Keratinocyte (primary cell): ENCODE results near the gene OR8I2. TPM values are rescaled to one million over a fixed set of nuclear protein-coding genes. Genes with fewer than 3 reads are reported as not detected.
"Not testable (repeated sequence)": the region's sequence is repeated elsewhere in the genome, so short reads cannot be mapped to it uniquely, and the experiment has no call there.

ENCODE experiments used
- DNase-seq: peaks from one replicate; pipeline ENCODE4 v3.0.0-alpha.2; 2011; ENCODE audit warnings: low read depth, missing footprints, low spot score
- FAIRE-seq: peaks from 2 replicates; lab custom pipeline; 2011; peaks lifted over from hg19 to GRCh38; lab: Jason Lieb, UNC
- H2AFZ ChIP-seq: 2 replicates; pipeline ENCODE4 v1.6.0; 2012; ENCODE audit warnings: low read length, control low read depth, inconsistent platforms; ENCODE audit not compliant: control insufficient read depth
- H3K27ac ChIP-seq: 2 replicates; pipeline ENCODE4 v1.5.1; 2011; ENCODE audit warnings: low read length; ENCODE audit not compliant: control insufficient read depth, insufficient read depth
- H3K27me3 ChIP-seq: 3 replicates; pipeline ENCODE4 v1.6.0; 2011; ENCODE audit warnings: low read length; ENCODE audit not compliant: control insufficient read depth, insufficient read depth; ENCODE audit errors: extremely low read depth
- H3K36me3 ChIP-seq, 2 experiments: 2 replicates in 1 of 2; 3 replicates in 1 of 2; pipeline ENCODE4 v1.5.1; 2011; ENCODE audit warnings: low read length in 2 of 2, mild to moderate bottlenecking in 1 of 2; ENCODE audit not compliant: control insufficient read depth in 2 of 2, insufficient read depth in 2 of 2; ENCODE audit errors: extremely low read depth in 1 of 2
- H3K4me1 ChIP-seq: 3 replicates; pipeline ENCODE4 v1.5.1; 2011; ENCODE audit warnings: low read length; ENCODE audit not compliant: control insufficient read depth, insufficient read depth; ENCODE audit errors: extremely low read depth
- H3K4me2 ChIP-seq: 3 replicates; pipeline ENCODE4 v1.6.0; 2011; ENCODE audit warnings: low read depth, low read length; ENCODE audit not compliant: control insufficient read depth, insufficient read depth; ENCODE audit errors: extremely low read depth
- H3K4me3 ChIP-seq, 3 experiments: fragments of 200-600 bp in 1 of 3; sonication (generic) in 1 of 3; 2 replicates in 2 of 3; 3 replicates in 1 of 3; pipeline ENCODE4 v1.5.1; 2011 to 2016; ENCODE audit warnings: low read length in 3 of 3, mild to moderate bottlenecking in 3 of 3, control low read depth in 2 of 3, inconsistent platforms in 1 of 3, low read depth in 1 of 3, mixed read lengths in 1 of 3, mixed run types in 1 of 3, moderate library complexity in 1 of 3; ENCODE audit not compliant: control insufficient read depth in 2 of 3, insufficient read depth in 2 of 3; ENCODE audit errors: extremely low read depth in 1 of 3
- H3K79me2 ChIP-seq: 2 replicates; pipeline ENCODE4 v1.6.0; 2012; ENCODE audit warnings: low read length; ENCODE audit not compliant: control insufficient read depth, insufficient read depth
- H3K9ac ChIP-seq: 3 replicates; pipeline ENCODE4 v1.6.0; 2011; ENCODE audit warnings: low read length; ENCODE audit not compliant: control insufficient read depth, insufficient read depth; ENCODE audit errors: extremely low read depth
- H3K9me1 ChIP-seq: 3 replicates; pipeline ENCODE4 v1.6.0; 2011; ENCODE audit warnings: low read length; ENCODE audit not compliant: control insufficient read depth, insufficient read depth; ENCODE audit errors: extremely low read depth
- H3K9me3 ChIP-seq: 2 replicates; pipeline ENCODE4 v1.5.1; 2012; ENCODE audit warnings: low read depth, low read length; ENCODE audit not compliant: control insufficient read depth
- H4K20me1 ChIP-seq: 3 replicates; pipeline ENCODE4 v1.6.0; 2011; ENCODE audit warnings: low read length; ENCODE audit not compliant: control insufficient read depth, insufficient read depth; ENCODE audit errors: extremely low read depth
- EZH2 ChIP-seq: IDR thresholded peaks from one replicate; pipeline ENCODE4 v1.6.1; 2012; ENCODE audit warnings: inconsistent platforms, mild to moderate bottlenecking, low read length, moderate library complexity
- dilution Hi-C: fragments of 300-500 bp; cut with MboI; formaldehyde crosslinking; loops from one replicate; pipeline ENCODE4 v1.7.0; 2020; ENCODE audit warnings: low sequenced_read_pairs; ENCODE audit not compliant: extremely low pct_ligation_motif_present
- polyA plus RNA-seq, 5 experiments: library from polyadenylated mRNA; depleted of rRNA in 3 of 5; stranded (reverse) in 3 of 5; stranded (forward) in 1 of 5; unstranded in 1 of 5; fragments of >200 nt; gene quantifications; 1 replicate in 1 of 5; 2 replicates in 3 of 5; 3 replicates in 1 of 5; pipeline versions ENCODE4 v1.2.1 to v1.2.3, GENCODE V29; 2011 to 2012; ENCODE audit warnings: missing spikeins in 2 of 5, low read depth in 1 of 5, low replicate concordance in 1 of 5
- small RNA-seq, 3 experiments: library from RNA; depleted of rRNA; stranded (forward); fragments of <200 nt; gene quantifications; one replicate each; pipeline ENCODE3, GENCODE V24; 2012; ENCODE audit warnings: low read depth in 3 of 3, low replicate concordance in 1 of 3; ENCODE audit not compliant: insufficient read length in 3 of 3
- TF ChIP-seq, protein P1 (sequence below), 3 experiments: IDR thresholded peaks in 1 of 3; conservative IDR thresholded peaks in 1 of 3; optimal IDR thresholded peaks in 1 of 3; 2 replicates in 2 of 3; 3 replicates in 1 of 3; pipeline versions ENCODE3 to v1.5.1; 2011; ENCODE audit warnings: low read length in 3 of 3, mild to moderate bottlenecking in 3 of 3, moderate library complexity in 2 of 3, control low read depth in 1 of 3, inconsistent platforms in 1 of 3; ENCODE audit not compliant: insufficient read depth in 2 of 3; ENCODE audit errors: extremely low read depth in 1 of 3

OR8I2 gene
- polyA plus RNA-seq, 1 donor (not counting 4 experiments of a cell fraction or from before 2014, with no cell fraction given): not detected

DNA sequence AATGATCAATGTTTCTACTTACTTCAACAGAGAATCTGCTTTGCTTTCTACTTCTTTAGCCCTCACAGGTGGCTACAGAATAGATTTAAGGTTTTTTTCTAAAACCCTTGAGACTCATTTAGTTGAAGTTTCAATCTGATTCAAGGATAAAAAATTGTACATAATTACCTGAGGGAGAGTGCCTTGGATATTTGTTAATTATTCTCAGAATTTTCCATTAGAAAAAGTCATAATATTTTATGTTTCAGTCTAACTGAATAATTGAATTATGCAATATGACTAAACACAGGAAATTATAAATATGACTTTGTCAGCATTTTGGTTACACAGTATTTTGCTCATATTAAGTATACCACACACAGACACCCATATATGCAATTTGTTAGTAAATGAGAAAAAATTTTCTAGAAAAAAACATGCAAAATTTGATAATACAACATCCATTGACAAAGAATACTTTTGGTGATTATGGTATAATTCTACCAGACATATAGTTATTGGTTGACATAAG is 47.1 kb downstream of the OR8I2 start, which contains the start of gene OR8J3:
Gene OR8J3, minus strand, starts transcription at position 51 of the 511 bp plus-strand sequence. CDS start 2,483 bp downstream, outside the sequence.
- H2AFZ ChIP-seq: no peak within 1 kb of the TSS

DNA sequence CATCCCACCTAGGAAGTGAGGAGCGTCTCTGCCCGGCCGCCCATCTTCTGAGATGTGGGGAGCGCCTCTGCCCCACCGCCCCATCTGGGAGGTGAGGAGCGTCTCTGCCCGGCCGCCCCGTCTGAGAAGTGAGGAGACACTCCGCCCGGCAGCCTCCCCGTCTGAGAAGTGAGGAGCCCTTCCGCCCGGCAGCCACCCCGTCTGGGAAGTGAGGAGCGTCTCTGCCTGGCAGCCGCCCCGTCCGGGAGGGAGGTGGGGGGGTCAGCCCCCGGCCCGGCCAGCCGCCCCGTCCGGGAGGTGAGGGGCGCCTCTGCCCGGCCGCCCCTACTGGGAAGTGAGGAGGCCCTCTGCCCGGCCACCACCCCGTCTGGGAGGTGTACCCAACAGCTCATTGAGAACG is 50.6 kb downstream of the OR8I2 start:
- H4K20me1 ChIP-seq, H3K27ac ChIP-seq, H3K9me1 ChIP-seq, H3K4me3 ChIP-seq, H3K27me3 ChIP-seq, dilution Hi-C loops, H3K36me3 ChIP-seq, H3K4me2 ChIP-seq, H3K79me2 ChIP-seq, FAIRE-seq, H3K4me1 ChIP-seq, H2AFZ ChIP-seq, H3K9me3 ChIP-seq, H3K9ac ChIP-seq, DNase-seq: not testable (repeated sequence)

More for the DNA sequence above, 47.1 kb downstream of the OR8I2 start, which contains the start of gene OR8J3:
- FAIRE-seq: no peak
- H3K79me2 ChIP-seq: no peaks in the 10 kb centered on the region
- no peak within 1 kb of the TSS for H3K9ac ChIP-seq
- H4K20me1 ChIP-seq: no peaks in the 10 kb centered on the region
- no peaks in the 10 kb centered on the region for H3K36me3 ChIP-seq
- H3K4me2 ChIP-seq: no peak within 1 kb of the TSS
- DNase-seq: no peak
- dilution Hi-C loops: no loop called here
- H3K9me1 ChIP-seq: no peaks in the 10 kb centered on the region
- H3K27ac ChIP-seq: no peak within 1 kb of the TSS
- no peaks in the 10 kb centered on the region for H3K27me3 ChIP-seq
- H3K4me1 ChIP-seq: no peaks in the 10 kb centered on the region
- H3K4me3 ChIP-seq: no peak within 1 kb of the TSS
- H3K9me3 ChIP-seq: no peaks in the 10 kb centered on the region
- TF ChIP-seq, protein P1, sequence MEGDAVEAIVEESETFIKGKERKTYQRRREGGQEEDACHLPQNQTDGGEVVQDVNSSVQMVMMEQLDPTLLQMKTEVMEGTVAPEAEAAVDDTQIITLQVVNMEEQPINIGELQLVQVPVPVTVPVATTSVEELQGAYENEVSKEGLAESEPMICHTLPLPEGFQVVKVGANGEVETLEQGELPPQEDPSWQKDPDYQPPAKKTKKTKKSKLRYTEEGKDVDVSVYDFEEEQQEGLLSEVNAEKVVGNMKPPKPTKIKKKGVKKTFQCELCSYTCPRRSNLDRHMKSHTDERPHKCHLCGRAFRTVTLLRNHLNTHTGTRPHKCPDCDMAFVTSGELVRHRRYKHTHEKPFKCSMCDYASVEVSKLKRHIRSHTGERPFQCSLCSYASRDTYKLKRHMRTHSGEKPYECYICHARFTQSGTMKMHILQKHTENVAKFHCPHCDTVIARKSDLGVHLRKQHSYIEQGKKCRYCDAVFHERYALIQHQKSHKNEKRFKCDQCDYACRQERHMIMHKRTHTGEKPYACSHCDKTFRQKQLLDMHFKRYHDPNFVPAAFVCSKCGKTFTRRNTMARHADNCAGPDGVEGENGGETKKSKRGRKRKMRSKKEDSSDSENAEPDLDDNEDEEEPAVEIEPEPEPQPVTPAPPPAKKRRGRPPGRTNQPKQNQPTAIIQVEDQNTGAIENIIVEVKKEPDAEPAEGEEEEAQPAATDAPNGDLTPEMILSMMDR (optimal IDR thresholded peaks at IDR 0.05 in 1 of 3, IDR thresholded peaks at IDR 0.05 in 1 of 3, conservative IDR thresholded peaks at IDR 0.05 in 1 of 3; ENCODE audit: extremely low read depth in 1 of 3, insufficient read depth in 2 of 3, low read length in 3 of 3): no peak
- TF ChIP-seq EZH2: no peak

Small RNA genes lying within 50 kb of the gene (small RNA-seq; reads per million reads assigned to genes)
- 0 reads per million in 3 experiments for gene OR8I4P

Other genes with a start within 250 kb of the OR8I2 start
- not detected in 3 replicates for gene TRIM51, start 210.0 kb upstream of the OR8I2 start, polyA plus RNA-seq
- not detected in 3 replicates for gene OR5W2, start 178.7 kb upstream of the OR8I2 start, polyA plus RNA-seq
- not detected in 3 replicates for gene OR5I1, start 156.9 kb upstream of the OR8I2 start, polyA plus RNA-seq
- not detected in 3 replicates for gene OR10AG1, start 123.4 kb upstream of the OR8I2 start, polyA plus RNA-seq
- not detected in 3 replicates for gene OR5F1, start 98.7 kb upstream of the OR8I2 start, polyA plus RNA-seq
- not detected in 3 replicates for gene OR5AS1, start 65.7 kb upstream of the OR8I2 start, polyA plus RNA-seq
- gene OR8H2, start 10.4 kb downstream of the OR8I2 start, polyA plus RNA-seq: not detected in 3 replicates
- not detected in 3 replicates for gene OR8H3, start 29.1 kb downstream of the OR8I2 start, polyA plus RNA-seq
- gene OR8J3, start 46.9 kb downstream of the OR8I2 start, polyA plus RNA-seq: not detected in 3 replicates
- gene OR8K5, start 67.0 kb downstream of the OR8I2 start, polyA plus RNA-seq: not detected in 3 replicates
- not detected in 3 replicates for gene OR5J2, start 83.3 kb downstream of the OR8I2 start, polyA plus RNA-seq
- gene OR5T2, start 140.9 kb downstream of the OR8I2 start, polyA plus RNA-seq: not detected in 3 replicates
- gene OR5T3, start 158.9 kb downstream of the OR8I2 start, polyA plus RNA-seq: not detected in 3 replicates
- gene OR5T1, start 180.8 kb downstream of the OR8I2 start, polyA plus RNA-seq: not detected in 3 replicates
- gene OR8H1, start 198.9 kb downstream of the OR8I2 start, polyA plus RNA-seq: not detected in 3 replicates
- not detected in 3 replicates for gene OR8K3, start 221.8 kb downstream of the OR8I2 start, polyA plus RNA-seq